Measurements from ENCODE around the gene ADAMTSL2. TPM values are rescaled to one million over a fixed set of nuclear protein-coding genes. Genes with fewer than 3 reads are reported as not detected.

Gene ADAMTSL2
- total RNA-seq, 1 donor from 2014 or later, result not detected

GRCh38 chr9:133499132-133499891 is 35.2 kb upstream of the ADAMTSL2 start:
- intact Hi-C loops (cut with micrococcal nuclease), result no loop called here

DNA sequence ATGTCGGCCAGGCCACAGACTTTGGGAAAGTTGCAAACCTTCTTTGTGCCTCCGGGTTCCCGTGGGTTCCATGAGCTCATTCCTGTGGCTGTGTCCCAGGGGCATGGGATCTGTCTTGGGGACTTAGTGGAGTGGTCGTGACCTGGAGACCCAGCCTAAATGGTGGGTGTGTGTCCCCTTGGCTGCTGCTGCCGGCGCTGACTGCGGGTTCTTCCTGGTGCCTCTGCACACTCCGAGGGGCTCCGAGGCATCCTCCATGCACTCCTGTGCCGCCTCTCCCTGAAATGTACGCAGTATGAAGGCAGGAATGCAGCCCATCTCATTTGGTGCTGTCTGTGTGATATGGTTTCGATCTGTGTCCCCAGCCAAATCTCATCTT is 34.6 kb upstream of the ADAMTSL2 start:
- intact Hi-C loops (cut with micrococcal nuclease), result no loop called here

DNA sequence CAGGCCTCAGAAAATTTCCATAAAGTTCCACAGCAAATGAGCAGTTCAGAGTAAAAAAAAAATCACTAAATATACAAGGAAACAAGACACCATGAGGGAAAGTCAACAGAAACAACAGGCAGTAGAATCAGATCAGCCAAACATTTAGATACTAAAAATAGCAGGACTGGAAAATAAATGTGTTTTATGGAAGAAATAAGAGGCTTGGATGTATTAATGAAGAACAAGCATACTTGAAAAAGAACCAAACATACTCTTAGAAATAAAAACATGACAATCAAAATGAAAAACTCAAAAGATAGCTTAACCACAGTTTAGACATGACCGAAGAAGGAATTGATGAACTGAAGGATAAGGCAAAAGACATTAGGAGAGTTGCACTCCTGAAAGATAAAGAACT is 32.4 kb upstream of the ADAMTSL2 start:
- intact Hi-C loops (cut with micrococcal nuclease), result no loop called here

DNA sequence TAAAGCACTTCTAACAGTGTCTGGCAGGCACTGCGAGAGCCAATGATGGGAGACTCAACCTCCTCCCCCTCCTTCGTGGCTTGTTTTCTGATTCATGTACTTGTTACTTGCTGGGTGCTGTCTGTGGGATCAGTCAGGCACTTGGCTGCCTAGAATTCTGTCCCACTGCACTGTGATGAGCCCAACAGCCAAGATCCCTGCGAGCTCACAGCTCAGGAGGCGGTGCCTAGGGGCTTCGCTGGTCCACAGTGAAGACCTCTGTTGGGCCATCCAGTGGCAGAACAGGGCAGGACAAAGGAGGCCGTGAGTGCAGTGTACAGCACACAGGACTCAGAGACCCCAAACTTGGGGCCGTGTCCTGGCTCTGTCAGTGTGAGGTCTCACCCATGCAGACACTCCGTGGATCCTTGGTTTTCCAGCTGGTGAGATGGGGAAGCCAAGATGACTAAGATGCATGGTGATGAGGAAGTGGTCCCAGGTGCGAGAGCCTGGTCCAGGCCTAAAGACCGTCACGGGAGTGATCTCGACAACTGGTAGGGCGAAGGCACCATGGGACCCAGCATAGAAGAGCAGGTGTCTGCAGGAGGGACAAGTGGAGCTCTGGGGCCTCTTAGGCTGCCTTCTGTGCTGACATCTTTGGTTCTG is 29.2 kb upstream of the ADAMTSL2 start:
- intact Hi-C loops (cut with micrococcal nuclease), result no loop called here

GRCh38 chr9:133505901-133506652 is 28.4 kb upstream of the ADAMTSL2 start:
- intact Hi-C loops (cut with micrococcal nuclease), result no loop called here

DNA sequence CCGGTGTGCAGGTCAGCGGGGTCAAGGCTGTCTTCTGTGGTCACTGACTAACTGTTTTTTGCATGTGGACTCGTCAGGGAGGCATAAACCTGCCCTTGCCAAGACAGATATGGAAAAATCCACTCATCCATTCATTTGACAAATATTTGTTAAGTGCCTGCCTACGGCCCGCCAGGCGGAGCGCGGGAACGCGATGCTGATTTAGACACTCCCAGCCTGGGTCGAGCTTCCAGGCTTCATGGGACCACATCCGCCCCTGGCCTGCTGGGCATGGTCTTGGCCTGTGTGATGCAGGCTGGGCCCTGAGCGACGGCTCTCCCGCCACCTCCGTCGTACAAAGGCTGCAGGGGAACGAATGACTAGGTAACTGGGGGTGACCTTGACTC is 27.9 kb upstream of the ADAMTSL2 start:
- intact Hi-C loops (cut with micrococcal nuclease), result no loop called here

- intact Hi-C loops (cut with micrococcal nuclease), result no loop called here
Measured at GRCh38 chr9:133507246-133507965, 27.1 kb upstream of the ADAMTSL2 start.

- intact Hi-C loops (cut with micrococcal nuclease), result no loop called here
Measured at GRCh38 chr9:133508046-133508445, 26.5 kb upstream of the ADAMTSL2 start.

- intact Hi-C loops (cut with micrococcal nuclease), result no loop called here
Measured at GRCh38 chr9:133509179-133510083, 25.1 kb upstream of the ADAMTSL2 start.

DNA sequence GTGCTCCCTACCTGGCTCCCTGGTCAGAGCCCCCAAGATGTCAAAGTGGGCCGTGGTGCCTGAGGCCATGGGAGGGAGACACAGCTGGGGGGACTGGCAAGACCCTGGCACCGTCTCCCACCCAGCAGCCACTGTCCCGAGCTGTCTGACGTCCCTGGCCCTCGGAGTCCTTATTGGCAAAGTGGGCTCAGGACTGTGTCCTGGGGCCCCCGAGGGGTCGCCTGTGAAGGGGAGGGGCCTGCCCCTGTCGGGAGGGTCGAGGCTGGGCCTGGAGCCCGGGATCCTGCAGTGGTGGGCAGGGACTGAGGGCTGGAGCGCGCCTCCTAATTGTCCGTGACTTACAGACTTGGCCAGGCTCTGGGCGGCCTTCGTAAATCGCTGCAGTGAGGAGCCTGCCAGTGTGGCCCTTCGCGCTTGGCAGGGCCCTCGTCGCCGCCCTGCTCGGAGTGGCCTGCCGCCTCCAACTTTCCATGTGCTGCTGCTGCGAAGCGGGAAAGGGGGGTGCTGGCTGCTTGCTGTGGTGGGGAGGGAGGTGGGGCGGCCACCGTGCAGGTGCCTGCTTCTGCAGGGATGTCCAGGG is 23.5 kb upstream of the ADAMTSL2 start:
- intact Hi-C loops (cut with micrococcal nuclease), result no loop called here

GRCh38 chr9:133511607-133512006 is 22.9 kb upstream of the ADAMTSL2 start:
- intact Hi-C loops (cut with micrococcal nuclease), result no loop called here

- intact Hi-C loops (cut with micrococcal nuclease), result no loop called here
Measured at GRCh38 chr9:133512253-133513213, 22.0 kb upstream of the ADAMTSL2 start.

GRCh38 chr9:133513214-133514100 is 21.0 kb upstream of the ADAMTSL2 start:
- intact Hi-C loops (cut with micrococcal nuclease), result no loop called here

DNA sequence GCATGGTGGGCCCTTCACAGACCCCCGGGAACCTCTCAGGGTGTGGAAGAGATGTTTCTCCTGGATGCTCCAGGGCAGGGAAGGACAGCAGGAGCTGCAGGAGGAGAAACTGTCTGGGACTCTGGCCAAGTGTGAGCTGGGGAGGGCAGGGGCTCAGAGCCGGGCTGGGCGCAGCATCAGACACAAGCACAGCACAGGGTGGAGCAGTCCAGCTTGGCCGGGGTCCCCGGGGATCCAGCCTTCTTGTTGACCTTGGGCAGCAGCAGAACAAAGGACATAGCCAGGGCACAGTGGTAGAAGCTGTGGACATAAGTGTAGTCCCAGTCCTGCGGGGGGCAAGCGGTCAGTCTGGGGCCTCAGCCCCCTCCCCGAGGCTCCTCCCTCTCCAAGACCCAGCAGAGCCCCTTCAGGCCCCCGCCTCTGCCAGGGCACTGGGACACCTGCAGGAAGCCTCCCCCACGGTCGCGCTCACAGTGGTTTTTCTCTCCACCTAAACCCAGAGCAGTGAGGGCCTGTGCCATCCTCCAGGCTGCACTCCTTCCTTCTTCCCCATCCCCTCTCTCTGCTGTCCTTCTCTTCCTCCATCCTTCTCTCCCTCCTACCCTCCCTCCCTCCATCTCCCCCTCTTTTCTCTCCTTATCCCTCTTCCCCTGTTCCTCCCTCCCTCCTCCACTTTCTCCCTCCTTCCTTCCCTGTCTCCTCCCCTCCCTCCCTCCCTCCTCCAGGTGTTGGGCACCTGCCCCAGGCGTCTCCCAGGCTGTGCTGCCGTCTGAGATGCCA is 19.9 kb upstream of the ADAMTSL2 start:
- intact Hi-C loops (cut with micrococcal nuclease), result no loop called here

DNA sequence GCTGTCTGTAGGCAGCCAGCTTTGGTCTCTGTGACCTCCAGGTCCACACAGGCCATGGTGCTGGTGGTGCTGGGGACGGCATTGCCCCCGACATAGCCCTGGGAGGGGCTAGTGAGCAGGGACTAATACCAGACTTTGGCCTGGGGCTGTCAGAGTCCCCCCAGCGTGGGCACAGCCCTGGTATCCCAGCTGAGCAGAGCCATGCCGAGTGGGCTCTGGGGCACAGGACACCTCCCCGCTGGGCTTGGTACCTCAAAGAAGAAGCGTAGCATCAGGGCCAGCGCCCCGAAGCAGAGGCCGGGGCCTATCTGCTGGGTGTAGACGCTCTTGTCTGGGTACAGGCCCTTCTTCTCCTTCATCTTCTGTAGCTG is 19.3 kb upstream of the ADAMTSL2 start:
- intact Hi-C loops (cut with micrococcal nuclease), result no loop called here

DNA sequence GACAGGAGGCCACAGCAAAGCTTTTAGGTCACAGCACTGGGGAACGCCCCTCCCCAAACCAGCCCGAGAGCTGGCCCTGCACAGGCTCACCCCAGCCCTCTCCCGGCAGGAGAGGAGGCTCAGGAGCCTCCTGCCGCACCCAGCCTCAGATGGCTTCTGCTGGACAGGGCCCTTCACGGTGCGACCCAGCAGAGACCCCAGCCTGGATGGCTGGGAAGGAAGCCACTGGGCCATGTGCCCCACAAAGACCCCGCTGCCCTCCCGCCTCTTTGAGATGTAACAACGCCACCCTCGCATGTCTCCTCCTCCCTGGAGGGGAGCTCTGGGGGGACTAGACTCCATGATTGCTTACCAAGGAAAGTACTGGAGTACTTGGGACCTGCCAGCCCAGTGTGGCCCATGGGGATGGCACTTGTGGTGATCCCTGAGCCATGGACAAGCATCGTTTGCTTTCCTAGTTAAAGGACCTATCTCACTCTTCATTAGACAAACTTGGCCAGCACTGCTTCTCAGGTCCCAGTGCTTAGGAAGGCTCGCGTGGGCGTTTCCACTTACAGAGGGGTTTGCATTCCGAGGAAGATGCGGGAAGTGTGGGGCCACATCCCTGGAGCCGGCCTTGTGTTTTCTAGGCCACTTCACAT is 18.8 kb upstream of the ADAMTSL2 start:
- intact Hi-C loops (cut with micrococcal nuclease), result no loop called here
